HG03139 (cell line): ENCODE results near the gene IZUMO1R.
"Not testable (repeated sequence)": the region's sequence is repeated elsewhere in the genome, so short reads cannot be mapped to it uniquely, and the experiment has no call there.

ENCODE experiments used
- ATAC-seq: cut with Tn5 transposase; IDR thresholded peaks from one replicate; pipeline ENCODE4 v1.9.1; 2021; ENCODE audit not compliant: unreplicated experiment

Gene IZUMO1R

GRCh38 chr11:94322501-94322900 lies 18.1 kb downstream of the IZUMO1R start:
- no peak for ATAC-seq

GRCh38 chr11:94325681-94326080 lies 21.3 kb downstream of the IZUMO1R start:
- ATAC-seq = peak; percentile 77

GRCh38 chr11:94326947-94327346 lies 22.6 kb downstream of the IZUMO1R start:
- ATAC-seq = no peak

- ATAC-seq = no peak
These were observed 24.3 kb downstream of the IZUMO1R start for GRCh38 chr11:94328587-94329080.

GRCh38 chr11:94329501-94329900 lies 25.1 kb downstream of the IZUMO1R start:
- ATAC-seq = no peak

GRCh38 chr11:94330789-94331188 lies 26.4 kb downstream of the IZUMO1R start:
- no peak for ATAC-seq

GRCh38 chr11:94332814-94333213 lies 28.4 kb downstream of the IZUMO1R start:
- ATAC-seq = no peak

- ATAC-seq = no peak
These were observed 31.7 kb downstream of the IZUMO1R start for GRCh38 chr11:94336033-94336432.

GRCh38 chr11:94338651-94339050 lies 34.3 kb downstream of the IZUMO1R start:
- no peak for ATAC-seq

- ATAC-seq = no peak
These were observed 37.9 kb downstream of the IZUMO1R start for GRCh38 chr11:94342250-94342649.

GRCh38 chr11:94343495-94343894 lies 39.1 kb downstream of the IZUMO1R start:
- ATAC-seq = no peak

- ATAC-seq = not testable (repeated sequence)
These were observed 41.9 kb downstream of the IZUMO1R start for GRCh38 chr11:94346311-94346710.

- not testable (repeated sequence) for ATAC-seq
These were observed 46.6 kb downstream of the IZUMO1R start for GRCh38 chr11:94350850-94351563.
